GM23338 (cell line): ENCODE results near the gene DYNLL2. TPM values are rescaled to one million over a fixed set of nuclear protein-coding genes. Genes with fewer than 3 reads are reported as not detected.
A peak's percentile ranks its signal among the peaks of the same experiment; 100 is the strongest.

Experiments
- ATAC-seq: fragments of 200-7000 bp; cut with Tn5 transposase; 3 replicates; pipeline ENCODE4 v1.9.1; 2020
- DNase-seq: peaks from one replicate; pipeline ENCODE4 v3.0.0-alpha.2; 2015; ENCODE audit warnings: low spot score
- H2AFZ ChIP-seq: fragments of 200-600 bp; sonication (generic); 2 replicates; pipeline ENCODE4 v1.8.0; 2016; ENCODE audit warnings: antibody characterized with exemption, mild to moderate bottlenecking, moderate library complexity
- H3F3A ChIP-seq: fragments of 200-600 bp; sonication (generic); replicated peaks from 2 replicates; pipeline ENCODE4 v1.8.0; 2017; ENCODE audit warnings: antibody characterized with exemption, mixed run types, low read depth
- H3K27ac ChIP-seq: fragments of 200-600 bp; sonication (generic); 2 replicates; pipeline ENCODE4 v1.6.1; 2016; ENCODE audit warnings: low read depth
- H3K27me3 ChIP-seq: fragments of 200-600 bp; sonication (generic); 2 replicates; pipeline ENCODE4 v1.8.0; 2016; ENCODE audit warnings: mild to moderate bottlenecking, mixed run types, moderate library complexity; ENCODE audit not compliant: insufficient read depth
- H3K36me3 ChIP-seq: fragments of 200-600 bp; sonication (generic); 2 replicates; pipeline ENCODE4 v1.8.0; 2016; ENCODE audit warnings: mild to moderate bottlenecking; ENCODE audit not compliant: insufficient read depth
- H3K4me1 ChIP-seq: fragments of 200-600 bp; sonication (generic); 2 replicates; pipeline ENCODE4 v1.8.0; 2016; ENCODE audit warnings: mild to moderate bottlenecking, moderate library complexity; ENCODE audit not compliant: insufficient read depth
- H3K4me2 ChIP-seq: fragments of 200-600 bp; sonication (generic); 2 replicates; pipeline ENCODE4 v1.7.1; 2017; ENCODE audit warnings: mixed run types
- H3K4me3 ChIP-seq: fragments of 200-600 bp; sonication (generic); 2 replicates; pipeline ENCODE4 v1.6.1; 2016; ENCODE audit warnings: mixed run types
- H3K79me2 ChIP-seq: fragments of 200-600 bp; sonication (generic); replicated peaks from 2 replicates; pipeline ENCODE4 v1.8.0; 2017; ENCODE audit warnings: mild to moderate bottlenecking; ENCODE audit not compliant: insufficient read depth
- H3K9me2 ChIP-seq: fragments of 200-600 bp; sonication (generic); 2 replicates; pipeline ENCODE4 v1.8.0; 2017; ENCODE audit not compliant: insufficient read depth
- H4K20me1 ChIP-seq: fragments of 200-600 bp; sonication (generic); replicated peaks from 2 replicates; pipeline ENCODE4 v1.8.0; 2017; ENCODE audit warnings: mild to moderate bottlenecking; ENCODE audit not compliant: insufficient read depth
- H3K27ac Mint-ChIP-seq: 2 replicates; pipeline ENCODE4 v1.8.0; 2020; ENCODE audit warnings: inconsistent platforms, mild to moderate bottlenecking, moderate library complexity, mixed read lengths
- H3K27me3 Mint-ChIP-seq: 3 replicates; pipeline ENCODE4 v1.8.0; 2022; ENCODE audit warnings: low read depth, mild to moderate bottlenecking, moderate library complexity, mixed read lengths, inconsistent platforms; ENCODE audit not compliant: insufficient read depth, poor library complexity
- H3K36me3 Mint-ChIP-seq: 3 replicates; pipeline ENCODE4 v1.8.0; 2021; ENCODE audit warnings: low read depth, mild to moderate bottlenecking, inconsistent platforms, moderate library complexity, mixed read lengths
- H3K4me1 Mint-ChIP-seq: 3 replicates; pipeline ENCODE4 v1.8.0; 2020; ENCODE audit warnings: mild to moderate bottlenecking, inconsistent platforms, mixed read lengths
- H3K4me3 Mint-ChIP-seq: 3 replicates; pipeline ENCODE4 v1.8.0; 2021; ENCODE audit warnings: moderate library complexity, mild to moderate bottlenecking, inconsistent platforms, mixed read lengths
- H3K9me3 Mint-ChIP-seq: 3 replicates; pipeline ENCODE4 v1.8.0; 2020; ENCODE audit warnings: moderate library complexity, mild to moderate bottlenecking, inconsistent platforms, mixed read lengths
- CREB1 ChIP-seq: fragments of 250-450 bp; sonication (Bioruptor Pico); IDR thresholded peaks from 2 replicates; pipeline ENCODE4 v1.5.0; 2020; ENCODE audit warnings: low read depth, mild to moderate bottlenecking, moderate library complexity
- EZH2 ChIP-seq: fragments of 200-600 bp; sonication (generic); IDR thresholded peaks from one replicate; pipeline ENCODE4 v1.8.0; 2017; ENCODE audit warnings: antibody characterized with exemption, mild to moderate bottlenecking, low read depth; ENCODE audit not compliant: unreplicated experiment
- JUNB ChIP-seq: IDR thresholded peaks from one replicate; pipeline ENCODE4 v1.6.1; 2016; ENCODE audit warnings: antibody characterized with exemption; ENCODE audit not compliant: unreplicated experiment
- NANOG ChIP-seq: IDR thresholded peaks from 2 replicates; pipeline ENCODE4 v1.6.1; 2016; ENCODE audit warnings: antibody characterized with exemption, borderline replicate concordance
- POLR2AphosphoS5 ChIP-seq: IDR thresholded peaks from 2 replicates; pipeline ENCODE4 v1.6.1; 2016; ENCODE audit warnings: antibody characterized with exemption, low read depth
- STAT1 ChIP-seq: IDR thresholded peaks from one replicate; pipeline ENCODE4 v1.6.1; 2016; ENCODE audit warnings: antibody characterized with exemption; ENCODE audit not compliant: unreplicated experiment
- ZNF114 ChIP-seq: fragments of 250-450 bp; sonication (Bioruptor Pico); IDR thresholded peaks from 2 replicates; pipeline ENCODE4 v1.5.0; 2020; ENCODE audit warnings: mild to moderate bottlenecking, moderate library complexity
- long read RNA-seq: library from polyadenylated mRNA; unstranded; transcript quantifications from one replicate; pipeline ENCODE4 v2.0.0, GENCODE V29; 2020; ENCODE audit not compliant: unreplicated experiment
- polyA plus RNA-seq: library from polyadenylated mRNA; unstranded; fragments of >200 nt; fragmentation: Nextera tagmentation; extraction: Ambion mirVana; gene quantifications from 2 replicates; pipeline ENCODE4 v1.2.1, GENCODE V29; 2016
- total RNA-seq: library from RNA; depleted of rRNA; stranded (reverse); fragments of >200 nt; shearing (Covaris generic); gene quantifications from 2 replicates; pipeline ENCODE4 v1.2.3, GENCODE V29; 2014; rRNA removed
- TF ChIP-seq, protein P1 (sequence below): IDR thresholded peaks from 2 replicates; pipeline ENCODE4 v1.6.1; 2016; ENCODE audit warnings: antibody characterized with exemption
- TF ChIP-seq, protein P2 (sequence below): fragments of 250-450 bp; sonication (Bioruptor Pico); IDR thresholded peaks from 2 replicates; pipeline ENCODE4 v1.5.0; 2020; ENCODE audit warnings: mild to moderate bottlenecking, moderate library complexity

The DYNLL2 gene
- total RNA-seq: 29.0 and 30.0 TPM in 2 replicates
- 5.1 and 5.5 TPM in 2 replicates for polyA plus RNA-seq
- long read RNA-seq, partial matches to known transcripts: 0 of 1 reads
- long read RNA-seq, other reads (novel, unspliced or antisense): 1 of 1 reads

GRCh38 chr17:58082870-58083490, at the start of gene DYNLL2:
Gene DYNLL2, plus strand, starts transcription at chr17:58083419. Its CDS starts 3,672 bp downstream, at chr17:58087091.
- Histone ChIP-seq H3K27me3 (no peaks in the 10 kb centered on the region), H3F3A (peaks cover 7% of the 10 kb centered on the region; the same call in 1 of the 2 replicates), H3K4me1 (peaks cover 32% of the 10 kb centered on the region), H3K4me3 (peak within 1 kb of the TSS; percentile 90), H4K20me1 (peaks cover 33% of the 10 kb centered on the region), H3K4me2 (peak within 1 kb of the TSS; percentile 94), H3K27ac (peak within 1 kb of the TSS; percentile 99), H3K9me2 (no peaks in the 10 kb centered on the region), H3K79me2 (peaks cover 46% of the 10 kb centered on the region), H2AFZ (peak within 1 kb of the TSS; percentile 72; the same call in 1 of the 2 replicates), H3K36me3 (peaks cover 19% of the 10 kb centered on the region)
- H3K27me3 Mint-ChIP-seq: peaks cover 13% of the 10 kb centered on the region
- H3K4me1 Mint-ChIP-seq: peaks cover 49% of the 10 kb centered on the region
- peak; percentile 99 for DNase-seq
- peak; percentile 70 for ATAC-seq
- H3K36me3 Mint-ChIP-seq: peaks cover 35% of the 10 kb centered on the region
- TF ChIP-seq NANOG (no peak; the same call in 1 of the 2 replicates), STAT1 (no peak), ZNF114 (CRISPR knock-in tag) (peak; percentile 77; the same call in 1 of the 2 replicates), JUNB (no peak), CREB1 (CRISPR knock-in tag) (no peak)
- H3K27ac Mint-ChIP-seq: peak within 1 kb of the TSS; percentile 96
- H3K9me3 Mint-ChIP-seq: no peaks in the 10 kb centered on the region; the same call in 2 of the 3 replicates
- peak within 1 kb of the TSS; percentile 92 for H3K4me3 Mint-ChIP-seq

GRCh38 chr17:58039975-58040374, 43.2 kb upstream of the DYNLL2 start:
- no peak overlapping the region for H3K4me3 Mint-ChIP-seq
- H2AFZ ChIP-seq: no peak overlapping the region
- peaks cover 2% of the 10 kb centered on the region for H3K27me3 Mint-ChIP-seq
- no peak overlapping the region for H3K4me2 ChIP-seq
- no peaks in the 10 kb centered on the region for H3K36me3 ChIP-seq
- H3F3A ChIP-seq: no peaks in the 10 kb centered on the region
- H3K36me3 Mint-ChIP-seq: no peaks in the 10 kb centered on the region
- H3K27ac Mint-ChIP-seq: no peak overlapping the region
- H4K20me1 ChIP-seq: no peaks in the 10 kb centered on the region
- ATAC-seq (no peak), DNase-seq (no peak)
- H3K27me3 ChIP-seq: no peaks in the 10 kb centered on the region
- H3K27ac ChIP-seq: no peak overlapping the region
- no peaks in the 10 kb centered on the region for H3K9me2 ChIP-seq
- H3K4me3 ChIP-seq: no peak overlapping the region
- H3K79me2 ChIP-seq: no peaks in the 10 kb centered on the region
- H3K9me3 Mint-ChIP-seq: peaks cover 3% of the 10 kb centered on the region; the same call in 1 of the 3 replicates
- no peaks in the 10 kb centered on the region for H3K4me1 ChIP-seq
- no peak for TF ChIP-seq STAT1
- TF ChIP-seq EZH2: no peak
- TF ChIP-seq, protein P1, sequence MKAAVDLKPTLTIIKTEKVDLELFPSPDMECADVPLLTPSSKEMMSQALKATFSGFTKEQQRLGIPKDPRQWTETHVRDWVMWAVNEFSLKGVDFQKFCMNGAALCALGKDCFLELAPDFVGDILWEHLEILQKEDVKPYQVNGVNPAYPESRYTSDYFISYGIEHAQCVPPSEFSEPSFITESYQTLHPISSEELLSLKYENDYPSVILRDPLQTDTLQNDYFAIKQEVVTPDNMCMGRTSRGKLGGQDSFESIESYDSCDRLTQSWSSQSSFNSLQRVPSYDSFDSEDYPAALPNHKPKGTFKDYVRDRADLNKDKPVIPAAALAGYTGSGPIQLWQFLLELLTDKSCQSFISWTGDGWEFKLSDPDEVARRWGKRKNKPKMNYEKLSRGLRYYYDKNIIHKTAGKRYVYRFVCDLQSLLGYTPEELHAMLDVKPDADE: no peak
- no peak for TF ChIP-seq NANOG
- TF ChIP-seq POLR2AphosphoS5: no peak
- H3K4me1 Mint-ChIP-seq: no peaks in the 10 kb centered on the region

DNA sequence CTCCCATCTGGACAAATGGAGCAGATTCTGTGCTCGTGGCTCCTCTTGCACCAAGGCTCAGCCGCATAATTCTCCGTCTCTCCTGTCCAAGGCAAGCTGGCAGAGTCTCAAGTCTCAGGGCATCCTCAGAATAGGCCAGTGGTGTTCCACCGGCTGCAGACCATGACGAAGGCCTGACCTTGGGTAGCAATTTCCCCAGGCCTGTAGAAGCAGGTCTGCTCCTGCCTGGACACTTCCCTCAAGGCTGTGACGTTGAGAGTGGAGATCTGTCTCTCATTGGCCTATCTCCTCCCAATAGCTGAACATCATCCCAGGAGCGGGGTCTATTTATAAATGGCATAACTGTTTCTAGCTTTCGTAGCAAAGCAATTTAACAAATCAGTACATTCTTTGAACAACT, 42.8 kb upstream of the DYNLL2 start:
- H3K4me1 Mint-ChIP-seq: no peaks in the 10 kb centered on the region
- H3K27me3 ChIP-seq: no peaks in the 10 kb centered on the region
- H3K79me2 ChIP-seq: no peaks in the 10 kb centered on the region
- no peaks in the 10 kb centered on the region for H3K36me3 Mint-ChIP-seq
- H3K9me2 ChIP-seq: no peaks in the 10 kb centered on the region
- no peaks in the 10 kb centered on the region for H3F3A ChIP-seq
- H4K20me1 ChIP-seq: no peaks in the 10 kb centered on the region
- H3K4me1 ChIP-seq: no peaks in the 10 kb centered on the region
- DNase-seq (no peak), ATAC-seq (no peak)
- H3K27me3 Mint-ChIP-seq: peaks cover 2% of the 10 kb centered on the region
- peaks cover 3% of the 10 kb centered on the region; the same call in 1 of the 3 replicates for H3K9me3 Mint-ChIP-seq
- H3K4me3 Mint-ChIP-seq: no peak overlapping the region
- no peaks in the 10 kb centered on the region for H3K36me3 ChIP-seq
- no peak overlapping the region for H3K4me2 ChIP-seq
- H3K27ac Mint-ChIP-seq: no peak overlapping the region
- H3K27ac ChIP-seq: no peak overlapping the region
- H2AFZ ChIP-seq: no peak overlapping the region
- H3K4me3 ChIP-seq: no peak overlapping the region
- TF ChIP-seq, protein P2, sequence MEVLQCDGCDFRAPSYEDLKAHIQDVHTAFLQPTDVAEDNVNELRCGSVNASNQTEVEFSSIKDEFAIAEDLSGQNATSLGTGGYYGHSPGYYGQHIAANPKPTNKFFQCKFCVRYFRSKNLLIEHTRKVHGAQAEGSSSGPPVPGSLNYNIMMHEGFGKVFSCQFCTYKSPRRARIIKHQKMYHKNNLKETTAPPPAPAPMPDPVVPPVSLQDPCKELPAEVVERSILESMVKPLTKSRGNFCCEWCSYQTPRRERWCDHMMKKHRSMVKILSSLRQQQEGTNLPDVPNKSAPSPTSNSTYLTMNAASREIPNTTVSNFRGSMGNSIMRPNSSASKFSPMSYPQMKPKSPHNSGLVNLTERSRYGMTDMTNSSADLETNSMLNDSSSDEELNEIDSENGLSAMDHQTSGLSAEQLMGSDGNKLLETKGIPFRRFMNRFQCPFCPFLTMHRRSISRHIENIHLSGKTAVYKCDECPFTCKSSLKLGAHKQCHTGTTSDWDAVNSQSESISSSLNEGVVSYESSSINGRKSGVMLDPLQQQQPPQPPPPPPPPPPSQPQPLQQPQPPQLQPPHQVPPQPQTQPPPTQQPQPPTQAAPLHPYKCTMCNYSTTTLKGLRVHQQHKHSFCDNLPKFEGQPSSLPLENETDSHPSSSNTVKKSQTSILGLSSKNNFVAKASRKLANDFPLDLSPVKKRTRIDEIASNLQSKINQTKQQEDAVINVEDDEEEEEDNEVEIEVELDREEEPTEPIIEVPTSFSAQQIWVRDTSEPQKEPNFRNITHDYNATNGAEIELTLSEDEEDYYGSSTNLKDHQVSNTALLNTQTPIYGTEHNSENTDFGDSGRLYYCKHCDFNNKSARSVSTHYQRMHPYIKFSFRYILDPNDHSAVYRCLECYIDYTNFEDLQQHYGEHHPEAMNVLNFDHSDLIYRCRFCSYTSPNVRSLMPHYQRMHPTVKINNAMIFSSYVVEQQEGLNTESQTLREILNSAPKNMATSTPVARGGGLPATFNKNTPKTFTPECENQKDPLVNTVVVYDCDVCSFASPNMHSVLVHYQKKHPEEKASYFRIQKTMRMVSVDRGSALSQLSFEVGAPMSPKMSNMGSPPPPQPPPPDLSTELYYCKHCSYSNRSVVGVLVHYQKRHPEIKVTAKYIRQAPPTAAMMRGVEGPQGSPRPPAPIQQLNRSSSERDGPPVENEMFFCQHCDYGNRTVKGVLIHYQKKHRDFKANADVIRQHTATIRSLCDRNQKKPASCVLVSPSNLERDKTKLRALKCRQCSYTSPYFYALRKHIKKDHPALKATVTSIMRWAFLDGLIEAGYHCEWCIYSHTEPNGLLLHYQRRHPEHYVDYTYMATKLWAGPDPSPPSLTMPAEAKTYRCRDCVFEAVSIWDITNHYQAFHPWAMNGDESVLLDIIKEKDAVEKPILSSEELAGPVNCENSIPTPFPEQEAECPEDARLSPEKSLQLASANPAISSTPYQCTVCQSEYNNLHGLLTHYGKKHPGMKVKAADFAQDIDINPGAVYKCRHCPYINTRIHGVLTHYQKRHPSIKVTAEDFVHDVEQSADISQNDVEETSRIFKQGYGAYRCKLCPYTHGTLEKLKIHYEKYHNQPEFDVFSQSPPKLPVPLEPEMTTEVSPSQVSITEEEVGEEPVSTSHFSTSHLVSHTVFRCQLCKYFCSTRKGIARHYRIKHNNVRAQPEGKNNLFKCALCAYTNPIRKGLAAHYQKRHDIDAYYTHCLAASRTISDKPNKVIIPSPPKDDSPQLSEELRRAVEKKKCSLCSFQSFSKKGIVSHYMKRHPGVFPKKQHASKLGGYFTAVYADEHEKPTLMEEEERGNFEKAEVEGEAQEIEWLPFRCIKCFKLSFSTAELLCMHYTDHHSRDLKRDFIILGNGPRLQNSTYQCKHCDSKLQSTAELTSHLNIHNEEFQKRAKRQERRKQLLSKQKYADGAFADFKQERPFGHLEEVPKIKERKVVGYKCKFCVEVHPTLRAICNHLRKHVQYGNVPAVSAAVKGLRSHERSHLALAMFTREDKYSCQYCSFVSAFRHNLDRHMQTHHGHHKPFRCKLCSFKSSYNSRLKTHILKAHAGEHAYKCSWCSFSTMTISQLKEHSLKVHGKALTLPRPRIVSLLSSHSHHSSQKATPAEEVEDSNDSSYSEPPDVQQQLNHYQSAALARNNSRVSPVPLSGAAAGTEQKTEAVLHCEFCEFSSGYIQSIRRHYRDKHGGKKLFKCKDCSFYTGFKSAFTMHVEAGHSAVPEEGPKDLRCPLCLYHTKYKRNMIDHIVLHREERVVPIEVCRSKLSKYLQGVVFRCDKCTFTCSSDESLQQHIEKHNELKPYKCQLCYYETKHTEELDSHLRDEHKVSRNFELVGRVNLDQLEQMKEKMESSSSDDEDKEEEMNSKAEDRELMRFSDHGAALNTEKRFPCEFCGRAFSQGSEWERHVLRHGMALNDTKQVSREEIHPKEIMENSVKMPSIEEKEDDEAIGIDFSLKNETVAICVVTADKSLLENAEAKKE (CRISPR knock-in tag): no peak
- no peak for TF ChIP-seq NANOG
